Astrocyte (in vitro differentiated cells and primary cell): ENCODE measurements around the gene RASD1. TPM values are rescaled to one million over a fixed set of nuclear protein-coding genes. Genes with fewer than 3 reads are reported as not detected.

Experiments
- DNase-seq: peaks from one replicate; pipeline ENCODE4 v3.0.0-alpha.2; 2010; ENCODE audit warnings: low read depth
- FAIRE-seq: peaks from 2 replicates; lab custom pipeline; 2011; peaks lifted over from hg19 to GRCh38; lab: Jason Lieb, UNC
- H2AFZ ChIP-seq: 2 replicates; pipeline ENCODE4 v1.6.0; 2012; ENCODE audit warnings: low read depth, low read length, inconsistent platforms
- H3K27ac ChIP-seq: 2 replicates; pipeline ENCODE4 v1.5.1; 2011; ENCODE audit warnings: low read depth, low read length, inconsistent platforms
- H3K27me3 ChIP-seq: 2 replicates; pipeline ENCODE4 v1.6.0; 2011; ENCODE audit warnings: low read length, inconsistent platforms; ENCODE audit not compliant: insufficient read depth
- H3K36me3 ChIP-seq: 2 replicates; pipeline ENCODE4 v1.5.1; 2011; ENCODE audit warnings: low read length, inconsistent platforms; ENCODE audit not compliant: insufficient read depth
- H3K4me1 ChIP-seq: 2 replicates; pipeline ENCODE4 v1.5.1; 2011; ENCODE audit warnings: low read length, inconsistent platforms; ENCODE audit not compliant: insufficient read depth
- H3K4me2 ChIP-seq: 2 replicates; pipeline ENCODE4 v1.6.0; 2012; ENCODE audit warnings: low read length, inconsistent platforms
- H3K4me3 ChIP-seq: 2 replicates; pipeline ENCODE4 v1.5.1; 2011; ENCODE audit warnings: low read depth, mild to moderate bottlenecking, low read length, inconsistent platforms; ENCODE audit not compliant: insufficient read depth
- H3K79me2 ChIP-seq: 2 replicates; pipeline ENCODE4 v1.6.0; 2012; ENCODE audit warnings: mild to moderate bottlenecking, low read length, inconsistent platforms; ENCODE audit not compliant: insufficient read depth
- H3K9ac ChIP-seq: 2 replicates; pipeline ENCODE4 v1.6.0; 2012; ENCODE audit warnings: mild to moderate bottlenecking, low read length, inconsistent platforms
- H3K9me3 ChIP-seq: 2 replicates; pipeline ENCODE4 v1.5.1; 2012; ENCODE audit warnings: low read depth, mild to moderate bottlenecking, low read length, inconsistent platforms; ENCODE audit not compliant: insufficient read depth
- H4K20me1 ChIP-seq: 2 replicates; pipeline ENCODE4 v1.6.0; 2012; ENCODE audit warnings: low read length, inconsistent platforms; ENCODE audit not compliant: insufficient read depth
- H3K27ac Mint-ChIP-seq: one replicate; pipeline ENCODE4 v1.8.0; 2021; ENCODE audit warnings: mild to moderate bottlenecking, mixed read lengths; ENCODE audit not compliant: unreplicated experiment
- H3K27me3 Mint-ChIP-seq: one replicate; pipeline ENCODE4 v1.8.0; 2021; ENCODE audit warnings: low read depth, mixed read lengths; ENCODE audit not compliant: unreplicated experiment
- H3K36me3 Mint-ChIP-seq: one replicate; pipeline ENCODE4 v1.8.0; 2021; ENCODE audit warnings: low read depth, mixed read lengths; ENCODE audit not compliant: unreplicated experiment
- H3K4me1 Mint-ChIP-seq: one replicate; pipeline ENCODE4 v1.8.0; 2021; ENCODE audit warnings: low read depth, mixed read lengths; ENCODE audit not compliant: unreplicated experiment
- H3K4me3 Mint-ChIP-seq: one replicate; pipeline ENCODE4 v1.8.0; 2021; ENCODE audit warnings: mild to moderate bottlenecking, moderate library complexity, mixed read lengths; ENCODE audit not compliant: unreplicated experiment
- H3K9me3 Mint-ChIP-seq: one replicate; pipeline ENCODE4 v1.8.0; 2021; ENCODE audit warnings: mild to moderate bottlenecking, mixed read lengths; ENCODE audit not compliant: unreplicated experiment
- EZH2 ChIP-seq: IDR thresholded peaks from 2 replicates; pipeline ENCODE4 v1.6.1; 2012; ENCODE audit warnings: mild to moderate bottlenecking, low read length, inconsistent platforms; ENCODE audit not compliant: insufficient read depth
- total RNA-seq: library from RNA; stranded (reverse); gene quantifications from 2 replicates; pipeline ENCODE4 v1.2.1, GENCODE V29; 2021
- TF ChIP-seq, protein P1 (sequence below): IDR thresholded peaks from 2 replicates; pipeline ENCODE4 v1.5.1; 2011; ENCODE audit warnings: low read depth, mild to moderate bottlenecking, inconsistent platforms, low read length, moderate library complexity; ENCODE audit not compliant: insufficient read depth

The RASD1 gene
- total RNA-seq, 1 donor from 2014 or later: 0.77 TPM

DNA sequence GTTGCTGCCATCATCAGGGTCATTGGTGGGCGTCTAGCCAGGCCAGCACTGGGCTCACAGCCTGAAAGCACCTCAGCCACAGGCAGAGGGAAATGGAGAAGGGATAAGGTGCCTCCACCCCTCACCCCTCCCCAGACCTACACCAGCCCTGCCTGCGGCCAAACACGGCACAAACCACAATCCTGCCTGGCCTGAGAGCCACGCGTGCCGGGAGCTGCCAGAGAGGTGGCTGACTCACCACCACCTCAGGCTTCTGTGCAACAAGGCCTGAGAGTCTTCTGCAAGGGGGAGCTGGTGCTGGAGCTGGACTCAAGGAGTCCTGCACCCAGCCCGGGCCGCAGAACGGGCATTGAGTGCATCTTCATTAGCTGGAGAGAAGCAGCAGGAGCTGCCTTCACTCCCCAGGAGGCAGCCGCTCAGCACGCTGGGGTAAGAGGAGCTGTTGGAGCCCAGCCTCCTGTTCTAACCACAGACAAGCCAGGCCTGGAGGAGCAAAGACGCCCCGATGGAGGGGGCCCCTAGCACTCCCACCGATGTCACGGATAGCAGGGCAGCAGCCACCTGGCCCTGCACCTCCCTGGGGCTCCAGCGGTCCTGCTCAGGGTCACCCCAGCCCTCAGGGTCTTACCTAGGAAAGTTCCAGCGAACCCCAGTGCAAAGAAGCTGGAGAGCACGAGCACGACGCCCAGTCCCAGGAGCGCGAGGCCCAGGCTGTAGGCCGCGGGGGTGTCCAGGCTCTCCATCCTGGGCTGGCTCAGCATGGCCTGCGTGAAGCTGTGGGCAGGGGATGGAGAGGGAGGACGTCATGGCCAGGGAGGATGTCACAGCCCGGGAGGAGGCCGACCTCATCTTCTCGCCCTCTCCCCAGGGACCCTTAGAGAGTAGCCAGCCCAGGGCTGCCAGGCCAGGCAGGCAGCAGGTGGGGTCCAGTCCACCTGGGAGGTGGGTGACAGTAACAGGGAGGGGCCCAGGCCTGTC lies 16.0 kb upstream of the RASD1 start:
- Histone ChIP-seq H3K27ac (no peak overlapping the region), H3K36me3 (no peaks in the 10 kb centered on the region), H3K4me2 (peak overlapping the region; percentile 60), H4K20me1 (peaks cover 64% of the 10 kb centered on the region), H2AFZ (no peak overlapping the region), H3K79me2 (no peaks in the 10 kb centered on the region), H3K9ac (peak overlapping the region; percentile 12), H3K9me3 (no peaks in the 10 kb centered on the region), H3K4me1 (peaks cover 29% of the 10 kb centered on the region), H3K4me3 (no peak overlapping the region), H3K27me3 (no peaks in the 10 kb centered on the region)
- FAIRE-seq (no peak), DNase-seq (peak; percentile 95)
- H3K27me3 Mint-ChIP-seq: peaks cover 15% of the 10 kb centered on the region
- H3K4me1 Mint-ChIP-seq: peaks cover 21% of the 10 kb centered on the region
- peaks cover 5% of the 10 kb centered on the region for H3K36me3 Mint-ChIP-seq
- H3K4me3 Mint-ChIP-seq: no peak overlapping the region
- H3K27ac Mint-ChIP-seq: no peak overlapping the region
- TF ChIP-seq, protein P1, sequence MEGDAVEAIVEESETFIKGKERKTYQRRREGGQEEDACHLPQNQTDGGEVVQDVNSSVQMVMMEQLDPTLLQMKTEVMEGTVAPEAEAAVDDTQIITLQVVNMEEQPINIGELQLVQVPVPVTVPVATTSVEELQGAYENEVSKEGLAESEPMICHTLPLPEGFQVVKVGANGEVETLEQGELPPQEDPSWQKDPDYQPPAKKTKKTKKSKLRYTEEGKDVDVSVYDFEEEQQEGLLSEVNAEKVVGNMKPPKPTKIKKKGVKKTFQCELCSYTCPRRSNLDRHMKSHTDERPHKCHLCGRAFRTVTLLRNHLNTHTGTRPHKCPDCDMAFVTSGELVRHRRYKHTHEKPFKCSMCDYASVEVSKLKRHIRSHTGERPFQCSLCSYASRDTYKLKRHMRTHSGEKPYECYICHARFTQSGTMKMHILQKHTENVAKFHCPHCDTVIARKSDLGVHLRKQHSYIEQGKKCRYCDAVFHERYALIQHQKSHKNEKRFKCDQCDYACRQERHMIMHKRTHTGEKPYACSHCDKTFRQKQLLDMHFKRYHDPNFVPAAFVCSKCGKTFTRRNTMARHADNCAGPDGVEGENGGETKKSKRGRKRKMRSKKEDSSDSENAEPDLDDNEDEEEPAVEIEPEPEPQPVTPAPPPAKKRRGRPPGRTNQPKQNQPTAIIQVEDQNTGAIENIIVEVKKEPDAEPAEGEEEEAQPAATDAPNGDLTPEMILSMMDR: no peak
- TF ChIP-seq EZH2: no peak
- no peaks in the 10 kb centered on the region for H3K9me3 Mint-ChIP-seq

DNA sequence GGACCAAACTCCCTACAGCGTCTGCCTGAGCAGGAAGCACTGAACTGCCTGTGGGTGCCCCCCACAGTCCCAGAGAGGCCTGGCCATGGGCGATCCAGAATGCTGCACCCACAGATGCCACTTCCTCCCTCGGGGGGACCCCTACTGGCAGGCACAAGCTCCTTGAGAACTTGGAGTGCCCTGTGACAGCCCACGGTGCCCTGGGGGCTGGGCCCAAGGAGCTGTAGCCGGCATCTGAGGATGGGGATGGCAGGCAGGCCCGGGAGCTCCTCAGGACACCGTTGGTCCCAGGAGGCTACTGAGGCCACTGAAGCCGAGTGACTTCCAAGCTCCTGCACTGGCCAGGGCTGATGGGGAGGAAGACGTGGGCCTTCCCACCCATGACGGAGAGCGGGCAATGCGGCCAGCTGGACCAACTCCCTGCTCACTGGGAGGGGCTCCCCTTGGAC lies 15.1 kb upstream of the RASD1 start:
- no peak for DNase-seq
- no peaks in the 10 kb centered on the region for H3K9me3 Mint-ChIP-seq
- TF ChIP-seq, protein P1: no peak
- no peak for TF ChIP-seq EZH2
- Histone ChIP-seq H3K4me2 (no peak overlapping the region), H3K36me3 (no peaks in the 10 kb centered on the region), H3K27me3 (no peaks in the 10 kb centered on the region), H3K27ac (no peak overlapping the region), H3K79me2 (no peaks in the 10 kb centered on the region), H3K4me3 (no peak overlapping the region), H3K9ac (no peak overlapping the region), H3K4me1 (peaks cover 26% of the 10 kb centered on the region), H2AFZ (no peak overlapping the region), H4K20me1 (peaks cover 63% of the 10 kb centered on the region), H3K9me3 (no peaks in the 10 kb centered on the region)
- peaks cover 15% of the 10 kb centered on the region for H3K27me3 Mint-ChIP-seq
- H3K4me1 Mint-ChIP-seq: peaks cover 20% of the 10 kb centered on the region
- no peak overlapping the region for H3K27ac Mint-ChIP-seq
- H3K4me3 Mint-ChIP-seq: no peak overlapping the region
- FAIRE-seq: no peak
- peaks cover 5% of the 10 kb centered on the region for H3K36me3 Mint-ChIP-seq
